HepG2 (cell line): Measurements from ENCODE around the gene PROM2. TPM values are rescaled to one million over a fixed set of nuclear protein-coding genes. Genes with fewer than 3 reads are reported as not detected.
A peak's percentile ranks its signal among the peaks of the same experiment; 100 is the strongest.

ENCODE experiments used
- ATAC-seq: fragments of 200-7000 bp; cut with Tn5 transposase; 3 replicates; pipeline ENCODE4 v1.9.1; 2020; ENCODE audit warnings: mild to moderate bottlenecking, moderate library complexity
- BruUV-seq: library from RNA; stranded (reverse); fragments of 400-500 nt; replicated peaks from 2 replicates; lab custom pipeline; 2021; lab: Mats Ljungman, UMichigan
- CTCF ChIA-PET: fragments of 300-600 bp; formaldehyde crosslinking; extraction: SDS; loops from one replicate; lab custom pipeline; 2021; ENCODE audit warnings: low total read pairs, inconsistent platforms, low intra/inter-chr PET ratio; lab: Yijun Ruan, JAX
- POLR2A ChIA-PET: fragments of 350-600 bp; sonication (Branson Sonifier 250); formaldehyde crosslinking; loops from one replicate; lab custom pipeline; 2020; ENCODE audit warnings: antibody characterized with exemption, inconsistent platforms; lab: Yijun Ruan, JAX
- DNase-seq: peaks from one replicate; pipeline ENCODE4 v3.0.0-alpha.2; 2015; ENCODE audit warnings: low spot score
- FAIRE-seq: peaks from 3 replicates; lab custom pipeline; 2011; peaks lifted over from hg19 to GRCh38; lab: Jason Lieb, UNC
- H2AFZ ChIP-seq: one replicate; pipeline ENCODE4 v1.6.1; 2011; ENCODE audit warnings: low read length, inconsistent platforms
- H3K27ac ChIP-seq: fragments of 300-600 bp; 3 replicates; pipeline ENCODE4 v1.8.0; 2011; ENCODE audit warnings: mixed run types, mild to moderate bottlenecking, mixed read lengths, low read length, inconsistent platforms; ENCODE audit not compliant: insufficient read depth; ENCODE audit errors: extremely low read length
- H3K27me3 ChIP-seq, 2 experiments: fragments of 200-600 bp in 1 of 2; 2 replicates in 1 of 2; 3 replicates in 1 of 2; pipeline versions ENCODE4 v1.6.0 to v1.8.0; 2011; ENCODE audit warnings: low read length in 2 of 2, mild to moderate bottlenecking in 2 of 2, moderate library complexity in 2 of 2, inconsistent platforms in 1 of 2; ENCODE audit not compliant: insufficient read depth in 2 of 2, control insufficient read depth in 1 of 2
- H3K36me3 ChIP-seq, 2 experiments: fragments of 200-600 bp in 1 of 2; replicated peaks in 1 of 2; 2 replicates in 1 of 2; 3 replicates in 1 of 2; pipeline versions ENCODE4 v1.5.1 to v1.8.0; 2011; ENCODE audit warnings: low read length in 2 of 2, inconsistent platforms in 1 of 2; ENCODE audit not compliant: insufficient read depth in 2 of 2, control insufficient read depth in 1 of 2
- H3K4me1 ChIP-seq: 2 replicates; pipeline ENCODE4 v1.5.1; 2012; ENCODE audit warnings: low read length, inconsistent platforms; ENCODE audit not compliant: insufficient read depth
- H3K4me2 ChIP-seq: 2 replicates; pipeline ENCODE4 v1.6.0; 2011; ENCODE audit warnings: low read depth, low read length, inconsistent platforms
- H3K4me3 ChIP-seq, 3 experiments: fragments of 200-600 bp in 1 of 3; sonication (generic), shearing (Covaris generic) in 1 of 3; replicated peaks in 1 of 3; 2 replicates each; pipeline ENCODE4 v1.5.1; 2011 to 2016; ENCODE audit warnings: low read length in 3 of 3, inconsistent platforms in 2 of 3, low read depth in 2 of 3, mild to moderate bottlenecking in 2 of 3, control low read depth in 1 of 3, mixed read lengths in 1 of 3; ENCODE audit not compliant: insufficient read depth in 1 of 3
- H3K79me2 ChIP-seq: one replicate; pipeline ENCODE4 v1.6.1; 2011; ENCODE audit warnings: low read length, inconsistent platforms; ENCODE audit not compliant: insufficient read depth
- H3K9ac ChIP-seq: 2 replicates; pipeline ENCODE4 v1.6.0; 2011; ENCODE audit warnings: mild to moderate bottlenecking, low read depth, low read length, inconsistent platforms; ENCODE audit not compliant: insufficient read depth
- H3K9me3 ChIP-seq: 2 replicates; pipeline ENCODE4 v1.5.1; 2012; ENCODE audit warnings: mild to moderate bottlenecking, low read length
- H4K20me1 ChIP-seq: 2 replicates; pipeline ENCODE4 v1.6.0; 2011; ENCODE audit warnings: inconsistent platforms, mild to moderate bottlenecking, low read length, moderate library complexity; ENCODE audit not compliant: insufficient read depth
- ATRX ChIP-seq: sonication (generic); formaldehyde crosslinking; IDR thresholded peaks from 2 replicates; pipeline ENCODE4 v1.4.0; 2020; ENCODE audit warnings: missing genetic modification reagents, borderline replicate concordance
- GABPB1 ChIP-seq: IDR thresholded peaks from 2 replicates; pipeline ENCODE4 v1.6.1; 2016; ENCODE audit warnings: mild to moderate bottlenecking, missing genetic modification reagents, moderate library complexity, missing compliant biosample characterization
- KDM3A ChIP-seq: IDR thresholded peaks from 2 replicates; pipeline ENCODE4 v1.6.1; 2018; ENCODE audit warnings: low read depth, missing compliant biosample characterization
- RBAK ChIP-seq: sonication (generic); formaldehyde crosslinking; IDR thresholded peaks from 2 replicates; pipeline ENCODE4 v1.5.1; 2020; ENCODE audit warnings: mild to moderate bottlenecking, missing genetic modification reagents
- ZFP91 ChIP-seq: sonication (generic); formaldehyde crosslinking; IDR thresholded peaks from 2 replicates; pipeline ENCODE4 v1.9.0; 2022; ENCODE audit warnings: missing genetic modification reagents, mild to moderate bottlenecking, borderline replicate concordance
- ZMYM3 ChIP-seq: sonication (generic); formaldehyde crosslinking; IDR thresholded peaks from 2 replicates; pipeline ENCODE4 v1.5.1; 2020; ENCODE audit warnings: mild to moderate bottlenecking, missing genetic modification reagents
- ZNF674 ChIP-seq: sonication (generic); formaldehyde crosslinking; IDR thresholded peaks from 2 replicates; pipeline ENCODE4 v1.5.0; 2020; ENCODE audit warnings: low read depth, mild to moderate bottlenecking, missing genetic modification reagents
- ZNF687 ChIP-seq: sonication (generic); formaldehyde crosslinking; IDR thresholded peaks from 2 replicates; pipeline ENCODE4 v1.5.1; 2020; ENCODE audit warnings: mild to moderate bottlenecking, missing genetic modification reagents, moderate library complexity
- ZNF891 ChIP-seq: sonication (generic); formaldehyde crosslinking; IDR thresholded peaks from 2 replicates; pipeline ENCODE4 v1.5.0; 2020; ENCODE audit warnings: mild to moderate bottlenecking, missing genetic modification reagents
- WGBS: methylation state at CpG from one replicate; pipeline ENCODE4 v1.1.6; 2017; ENCODE audit warnings: low lambda C conversion rate; 5-methylcytosine and 5-hydroxymethylcytosine counted together
- in situ Hi-C: cut with HindIII; loops from 2 replicates; pipeline ENCODE4 v1.10.0; 2017; ENCODE audit warnings: low pct_unique_long_range_greater_than_20kb; ENCODE audit not compliant: extremely low pct_ligation_motif_present
- intact Hi-C: fragments of 100-400 bp; cut with micrococcal nuclease; formaldehyde crosslinking; loops from one replicate; pipeline ENCODE4 v1.10.0; 2022; ENCODE audit not compliant: unreplicated experiment
- polyA plus RNA-seq, 8 experiments: library from polyadenylated mRNA; depleted of rRNA in 3 of 8; stranded (reverse) in 7 of 8; unstranded in 1 of 8; fragments of >200 nt; fragmentation: Illumina TruSeq in 4 of 8; extraction: Trizol in 4 of 8; gene quantifications; 2 replicates each; pipeline versions ENCODE4 v1.2.1 to v1.2.3, GENCODE V29; 2011 to 2016; ENCODE audit warnings: low read depth in 4 of 8, missing spikeins in 1 of 8, mixed read lengths in 1 of 8; ENCODE audit not compliant: insufficient read depth in 1 of 8
- total RNA-seq, 5 experiments: library from RNA; depleted of rRNA; stranded (reverse); fragments of >200 nt; fragmentation: Illumina TruSeq; extraction: Trizol; gene quantifications; 2 replicates each; pipeline ENCODE4 v1.2.3, GENCODE V29; 2016; ENCODE audit warnings: low read depth in 1 of 5
- TF ChIP-seq, protein P1 (sequence below): sonication (generic); formaldehyde crosslinking; IDR thresholded peaks from 2 replicates; pipeline ENCODE4 v1.5.0; 2020; ENCODE audit warnings: missing genetic modification reagents

The PROM2 gene
- total and polyA plus RNA-seq, 2 of the 13 experiments (the other 11 are each of a cell fraction or from before 2014, with no cell fraction given): not detected

- no peaks in the 10 kb centered on the region; the same call in 1 of the 2 replicates for H4K20me1 ChIP-seq
- CTCF ChIA-PET: interaction anchor here (1.2 to 2.4 kb wide), 2 partner anchors 81 to 83 kb away, joined by 4 to 50 read pairs; no protein-coding TSS in a partner anchor
- POLR2A ChIA-PET: no interaction called here
- no TSS peak for BruUV-seq
- TF ChIP-seq ZNF674 (CRISPR knock-in tag): no peak
- 0 out of 2 replicates have a peak, but pooled peaks have one; percentile 4 for TF ChIP-seq ZNF891 (CRISPR knock-in tag)
- TF ChIP-seq, protein P1, sequence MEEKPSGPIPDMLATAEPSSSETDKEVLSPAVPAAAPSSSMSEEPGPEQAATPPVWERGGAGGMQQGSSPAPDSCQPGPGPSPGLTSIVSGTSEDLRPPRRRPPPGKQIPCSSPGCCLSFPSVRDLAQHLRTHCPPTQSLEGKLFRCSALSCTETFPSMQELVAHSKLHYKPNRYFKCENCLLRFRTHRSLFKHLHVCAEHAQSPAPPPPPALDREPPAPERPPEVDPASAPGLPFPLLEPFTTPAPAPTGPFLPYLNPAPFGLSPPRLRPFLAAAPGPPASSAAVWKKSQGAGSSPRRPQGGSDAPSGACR (CRISPR knock-in tag): no peak
- TF ChIP-seq, all 625 proteins: peak for 1
- Histone ChIP-seq H3K27me3 (peaks cover 12 to 83% of the 10 kb centered on the region in 2 experiments), H3K4me1 (no peaks in the 10 kb centered on the region), H3K4me3 (no peak overlapping the region), H3K4me2 (no peak overlapping the region), H3K27ac (no peak overlapping the region), H3K79me2 (no peaks in the 10 kb centered on the region), H3K9ac (no peak overlapping the region), H2AFZ (no peak overlapping the region), H3K9me3 (no peaks in the 10 kb centered on the region), H3K36me3 (no peaks in the 10 kb centered on the region)
- DNase-seq: no peak
- in situ Hi-C loops (no loop called here), intact Hi-C loops (no loop called here)
- no peak for FAIRE-seq
- ATAC-seq: no peak
- WGBS: 5% methylated on average over 7 of the region's 11 CpGs
These were observed 40.3 kb downstream of the PROM2 start for GRCh38 chr2:95314598-95314963.

- no peaks in the 10 kb centered on the region for H3K9me3 ChIP-seq
- ChIA-PET POLR2A (no interaction called here), CTCF (interaction anchor here (1.2 to 2.4 kb wide), 2 partner anchors 81 to 83 kb away, joined by 4 to 50 read pairs; no protein-coding TSS in a partner anchor)
- H3K9ac ChIP-seq: no peak overlapping the region
- no peak overlapping the region for H3K4me3 ChIP-seq
- DNase-seq: peak; percentile 36
- H3K79me2 ChIP-seq: no peaks in the 10 kb centered on the region
- H3K27ac ChIP-seq: no peak overlapping the region
- H3K4me2 ChIP-seq: no peak overlapping the region
- WGBS: 21% methylated on average over 9 of the region's 16 CpGs
- H4K20me1 ChIP-seq: no peaks in the 10 kb centered on the region; the same call in 1 of the 2 replicates
- BruUV-seq: no TSS peak
- FAIRE-seq: peak; percentile 80
- H3K4me1 ChIP-seq: no peaks in the 10 kb centered on the region
- intact Hi-C loops: loop anchor here (1.0 kb wide), 1 partner anchor 26 kb away; no protein-coding TSS in a partner anchor
- H2AFZ ChIP-seq: no peak overlapping the region
- no peaks in the 10 kb centered on the region for H3K36me3 ChIP-seq
- in situ Hi-C loops: loop anchor here (5.0 kb wide), 1 partner anchor 83 kb away; no protein-coding TSS in a partner anchor
- peaks cover 14 to 88% of the 10 kb centered on the region in 2 experiments for H3K27me3 ChIP-seq
- peak; percentile 86 for ATAC-seq
- TF ChIP-seq GABPB1 (0 out of 2 replicates have a peak, but pooled peaks have one; percentile 19), ZMYM3 (CRISPR knock-in tag) (no peak), RBAK (CRISPR knock-in tag) (no peak), ZFP91 (peak; percentile 15; the same call in 1 of the 2 replicates), KDM3A (CRISPR knock-in tag) (no peak), ATRX (CRISPR knock-in tag) (no peak), ZNF687 (CRISPR knock-in tag) (0 out of 2 replicates have a peak, but pooled peaks have one; percentile 15)
These were observed 40.8 kb downstream of the PROM2 start for GRCh38 chr2:95314964-95315611.
